H1 (cell line): ENCODE results near the gene NXN. TPM values are rescaled to one million over a fixed set of nuclear protein-coding genes. Genes with fewer than 3 reads are reported as not detected.

Experiments used
- CTCF ChIA-PET: fragments of 300-600 bp; sonication (Branson Sonifier 250); formaldehyde crosslinking; loops from one replicate; lab custom pipeline; 2021; ENCODE audit not compliant: partially characterized antibody; lab: Charles Lee
- POLR2A ChIA-PET: fragments of 300-600 bp; sonication (Branson Sonifier 250); formaldehyde crosslinking; loops from one replicate; lab custom pipeline; 2021; ENCODE audit warnings: inconsistent platforms; ENCODE audit not compliant: partially characterized antibody; lab: Charles Lee
- DNase-seq, 2 experiments: peaks; one replicate each; pipeline versions ENCODE4 v3.0.0 to v3.0.0-alpha.2; 2010 to 2022; ENCODE audit warnings: low spot score in 2 of 2, low read depth in 1 of 2, mixed read lengths in 1 of 2
- FAIRE-seq: peaks from 2 replicates; lab custom pipeline; 2011; peaks lifted over from hg19 to GRCh38; lab: Jason Lieb, UNC
- H2AFZ ChIP-seq: 2 replicates; pipeline ENCODE4 v1.8.1; 2012; ENCODE audit warnings: low read length, inconsistent platforms
- H2AK5ac ChIP-seq: 2 replicates; pipeline ENCODE4 v1.6.1; 2013; ENCODE audit warnings: low read depth, low read length
- H2BK120ac ChIP-seq: replicated peaks from 2 replicates; pipeline ENCODE3; 2013; ENCODE audit warnings: low read depth, low read length, inconsistent platforms
- H2BK12ac ChIP-seq: 2 replicates; pipeline ENCODE4 v1.6.1; 2013; ENCODE audit warnings: low read depth, low read length
- H2BK15ac ChIP-seq: 2 replicates; pipeline ENCODE4 v1.6.1; 2013; ENCODE audit warnings: low read length
- H2BK20ac ChIP-seq: 2 replicates; pipeline ENCODE4 v1.6.1; 2013; ENCODE audit warnings: low read length
- H2BK5ac ChIP-seq: 2 replicates; pipeline ENCODE4 v1.6.1; 2013; ENCODE audit warnings: low read depth, low read length
- H3K14ac ChIP-seq: 2 replicates; pipeline ENCODE4 v1.6.1; 2013; ENCODE audit warnings: inconsistent platforms; ENCODE audit not compliant: insufficient read length
- H3K18ac ChIP-seq: 2 replicates; pipeline ENCODE4 v1.6.1; 2013; ENCODE audit warnings: low read length; ENCODE audit errors: extremely low read depth
- H3K23ac ChIP-seq: 2 replicates; pipeline ENCODE4 v1.6.1; 2013; ENCODE audit warnings: inconsistent platforms; ENCODE audit not compliant: insufficient read length
- H3K23me2 ChIP-seq: 2 replicates; pipeline ENCODE4 v1.6.1; 2013; ENCODE audit warnings: low read depth, low read length
- H3K27ac ChIP-seq: 2 replicates; pipeline ENCODE4 v1.6.1; 2011; ENCODE audit warnings: low read depth, low read length, inconsistent platforms
- H3K27me3 ChIP-seq, 4 experiments: replicated peaks in 1 of 4; 1 replicate in 1 of 4; 2 replicates in 3 of 4; pipeline versions ENCODE4 v1.6.1 to v1.8.1; 2011 to 2013; ENCODE audit warnings: low read length in 3 of 4, mild to moderate bottlenecking in 3 of 4, inconsistent platforms in 2 of 4, mixed read lengths in 2 of 4, moderate library complexity in 1 of 4; ENCODE audit not compliant: control insufficient read depth in 3 of 4, insufficient read depth in 3 of 4; ENCODE audit errors: extremely low read depth in 1 of 4
- H3K36me3 ChIP-seq, 4 experiments: 2 replicates each; pipeline versions ENCODE4 v1.6.1 to v1.8.1; 2011 to 2013; ENCODE audit warnings: mild to moderate bottlenecking in 4 of 4, low read length in 3 of 4, moderate library complexity in 2 of 4, control low read depth in 1 of 4, inconsistent platforms in 1 of 4; ENCODE audit not compliant: insufficient read depth in 4 of 4, control insufficient read depth in 2 of 4
- H3K4ac ChIP-seq: replicated peaks from 2 replicates; pipeline ENCODE3; 2013; ENCODE audit warnings: low read length, low read depth, mixed read lengths, inconsistent platforms; ENCODE audit not compliant: insufficient read length
- H3K4me1 ChIP-seq, 4 experiments: replicated peaks in 1 of 4; 1 replicate in 1 of 4; 2 replicates in 3 of 4; pipeline versions ENCODE4 v1.6.1 to v1.8.1; 2011 to 2013; ENCODE audit warnings: low read length in 3 of 4, inconsistent platforms in 2 of 4, mixed read lengths in 1 of 4; ENCODE audit not compliant: insufficient read depth in 4 of 4, control insufficient read depth in 3 of 4
- H3K4me2 ChIP-seq, 2 experiments: 2 replicates each; pipeline versions ENCODE4 v1.6.1 to v1.8.1; 2011 to 2013; ENCODE audit warnings: low read depth in 2 of 2, low read length in 2 of 2, control low read depth in 1 of 2, inconsistent platforms in 1 of 2, mild to moderate bottlenecking in 1 of 2; ENCODE audit not compliant: insufficient read depth in 1 of 2
- H3K4me3 ChIP-seq, 4 experiments: fragments of 200-600, 300-600 bp in 1 of 4; sonication (generic), shearing (Covaris generic), sonication (Bioruptor Twin) in 1 of 4; 2 replicates each; pipeline versions ENCODE4 v1.5.1 to v1.8.1; 2011 to 2016; ENCODE audit warnings: low read length in 4 of 4, low read depth in 3 of 4, control low read depth in 2 of 4, inconsistent platforms in 2 of 4, mild to moderate bottlenecking in 2 of 4, mixed read lengths in 1 of 4, moderate library complexity in 1 of 4; ENCODE audit not compliant: insufficient read depth in 2 of 4; ENCODE audit errors: extremely low read depth in 1 of 4
- H3K56ac ChIP-seq: replicated peaks from 2 replicates; pipeline ENCODE3; 2013; ENCODE audit warnings: low read depth, mild to moderate bottlenecking, mixed read lengths, low read length, inconsistent platforms; ENCODE audit not compliant: insufficient read length
- H3K79me1 ChIP-seq: 2 replicates; pipeline ENCODE4 v1.6.1; 2013; ENCODE audit warnings: low read depth, low read length, control low read depth
- H3K79me2 ChIP-seq, 2 experiments: 2 replicates each; pipeline versions ENCODE4 v1.6.1 to v1.8.1; 2012 to 2013; ENCODE audit warnings: low read length in 2 of 2, mild to moderate bottlenecking in 2 of 2, inconsistent platforms in 1 of 2; ENCODE audit not compliant: insufficient read depth in 2 of 2, control insufficient read depth in 1 of 2
- H3K9ac ChIP-seq, 4 experiments: replicated peaks in 1 of 4; 1 replicate in 1 of 4; 2 replicates in 3 of 4; pipeline versions ENCODE4 v1.6.1 to v1.8.1; 2011 to 2013; ENCODE audit warnings: low read depth in 3 of 4, low read length in 3 of 4, control low read depth in 2 of 4, mild to moderate bottlenecking in 2 of 4, moderate library complexity in 2 of 4, inconsistent platforms in 1 of 4; ENCODE audit errors: extremely low read depth in 1 of 4
- H3K9me3 ChIP-seq, 2 experiments: 2 replicates each; pipeline versions ENCODE4 v1.6.1 to v1.8.1; 2012 to 2013; ENCODE audit warnings: mild to moderate bottlenecking in 2 of 2, moderate library complexity in 2 of 2, control low read depth in 1 of 2, inconsistent platforms in 1 of 2, low read depth in 1 of 2, low read length in 1 of 2, mixed read lengths in 1 of 2; ENCODE audit not compliant: insufficient read depth in 2 of 2
- H4K20me1 ChIP-seq, 2 experiments: replicated peaks in 1 of 2; 2 replicates each; pipeline versions ENCODE3 to v1.8.1; 2011 to 2013; ENCODE audit warnings: inconsistent platforms in 2 of 2, low read length in 2 of 2, mild to moderate bottlenecking in 1 of 2; ENCODE audit not compliant: insufficient read depth in 2 of 2, control insufficient read depth in 1 of 2
- H4K5ac ChIP-seq: 2 replicates; pipeline ENCODE4 v1.6.1; 2013; ENCODE audit warnings: low read length, low read depth, mixed read lengths, inconsistent platforms; ENCODE audit not compliant: insufficient read length
- H4K8ac ChIP-seq: 2 replicates; pipeline ENCODE4 v1.8.0; 2013; ENCODE audit warnings: mild to moderate bottlenecking, moderate library complexity, low read length, inconsistent platforms; ENCODE audit not compliant: insufficient read depth; ENCODE audit errors: extremely low read depth
- H4K91ac ChIP-seq: replicated peaks from 2 replicates; pipeline ENCODE3; 2013; ENCODE audit warnings: low read length, mixed read lengths, inconsistent platforms; ENCODE audit not compliant: insufficient read length
- EP300 ChIP-seq, 2 experiments: IDR thresholded peaks; 1 replicate in 1 of 2; 2 replicates in 1 of 2; pipeline ENCODE4 v1.6.1; 2011 to 2012; ENCODE audit warnings: low read depth in 2 of 2, low read length in 2 of 2, mild to moderate bottlenecking in 2 of 2, borderline replicate concordance in 1 of 2, inconsistent platforms in 1 of 2, moderate library complexity in 1 of 2
- GTF2F1 ChIP-seq: IDR thresholded peaks from 2 replicates; pipeline ENCODE4 v1.6.1; 2012; ENCODE audit warnings: low read depth, low read length, improper control_type of control experiment, borderline replicate concordance
- JUN ChIP-seq: IDR thresholded peaks from 2 replicates; pipeline ENCODE4 v1.6.1; 2011; ENCODE audit warnings: low read depth, mild to moderate bottlenecking, improper control_type of control experiment, low read length
- MAFK ChIP-seq: IDR thresholded peaks from 2 replicates; pipeline ENCODE4 v1.6.1; 2012; ENCODE audit warnings: low read depth, mild to moderate bottlenecking, improper control_type of control experiment, low read length
- POU5F1 ChIP-seq: IDR thresholded peaks from 2 replicates; pipeline ENCODE4 v1.6.1; 2011; ENCODE audit warnings: low read depth, mild to moderate bottlenecking, low read length, moderate library complexity
- RAD21 ChIP-seq, 2 experiments: IDR thresholded peaks in 1 of 2; conservative IDR thresholded peaks in 1 of 2; 2 replicates each; pipeline ENCODE4 v1.6.1; 2011; ENCODE audit warnings: low read depth in 2 of 2, low read length in 2 of 2, improper control_type of control experiment in 1 of 2, inconsistent platforms in 1 of 2, mild to moderate bottlenecking in 1 of 2, moderate library complexity in 1 of 2
- SRF ChIP-seq: IDR thresholded peaks from 2 replicates; pipeline ENCODE4 v1.6.1; 2011; ENCODE audit warnings: mild to moderate bottlenecking, low read depth, low read length, moderate library complexity
- TEAD4 ChIP-seq: IDR thresholded peaks from 2 replicates; pipeline ENCODE4 v1.6.1; 2012; ENCODE audit warnings: low read depth, low read length, inconsistent platforms, mixed read lengths
- WGBS, 2 experiments: shearing (Covaris generic) in 1 of 2; methylation state at CpG; one replicate each; pipeline versions ENCODE4 v1.1.6 to v1.1.7; 2013 to 2015; ENCODE audit warnings: low lambda C conversion rate in 2 of 2, mixed read lengths in 2 of 2, inconsistent platforms in 1 of 2, low coverage in 1 of 2, missing lambda C conversion rate in 1 of 2; ENCODE audit not compliant: insufficient replicate concordance in 2 of 2, insufficient coverage in 1 of 2, insufficient read length in 1 of 2; ENCODE audit errors: extremely low coverage in 1 of 2, missing lambda C conversion rate in 1 of 2; 5-methylcytosine and 5-hydroxymethylcytosine counted together
- polyA plus RNA-seq, 7 experiments: library from polyadenylated mRNA; depleted of rRNA in 3 of 7; stranded (reverse) in 5 of 7; unstranded in 2 of 7; fragments of >200 nt in 5 of 7; fragments of 200-250 nt in 2 of 7; gene quantifications; 1 replicate in 5 of 7; 2 replicates in 1 of 7; 4 replicates in 1 of 7; pipeline versions ENCODE4 v1.2.1 to v1.2.3, GENCODE V29; 2011 to 2013; ENCODE audit warnings: missing spikeins in 2 of 7, mixed read lengths in 2 of 7
- total RNA-seq: library from RNA; stranded (reverse); fragmentation: NEBNext Ultra II Directional; extraction: Animal tissue kit (Norgen Biotek cat#: 25700); gene quantifications from 2 replicates; pipeline ENCODE4 v1.2.1, GENCODE V29; 2021
- TF ChIP-seq, protein P1 (sequence below): IDR thresholded peaks from 2 replicates; pipeline ENCODE4 v1.6.1; 2011; ENCODE audit warnings: low read depth, mild to moderate bottlenecking, low read length; ENCODE audit not compliant: insufficient read depth
- TF ChIP-seq, protein P2 (sequence below), 3 experiments: IDR thresholded peaks; 1 replicate in 2 of 3; 2 replicates in 1 of 3; pipeline versions ENCODE4 v1.5.1 to v1.6.1; 2011; ENCODE audit warnings: low read length in 3 of 3, mild to moderate bottlenecking in 3 of 3, inconsistent platforms in 2 of 3, low read depth in 1 of 3, moderate library complexity in 1 of 3; ENCODE audit not compliant: insufficient read depth in 1 of 3; ENCODE audit errors: control extremely low read depth in 1 of 3

The NXN gene
- total and polyA plus RNA-seq, 2 of the 8 experiments (the other 6 are each of a cell fraction or from before 2014, with no cell fraction given), result 94.1 to 107 TPM

GRCh38 chr17:945672-946071 lies 33.9 kb downstream of the NXN start:
- Histone ChIP-seq H4K20me1 (peaks cover 0 to 4% of the 10 kb centered on the region in 2 experiments), H3K4me3 (no peak overlapping the region), H2BK20ac (no peak overlapping the region), H3K4ac (no peak overlapping the region), H4K8ac (no peak overlapping the region), H3K79me2 (peaks cover 0 to 38% of the 10 kb centered on the region in 2 experiments; a peak in 2 of 4 replicates), H4K5ac (no peak overlapping the region), H3K23ac (no peak overlapping the region), H3K27me3 (no peaks in the 10 kb centered on the region), H3K4me2 (no peak overlapping the region), H3K79me1 (no peaks in the 10 kb centered on the region; the same call in 1 of the 2 replicates), H2AFZ (no peak overlapping the region), H4K91ac (no peak overlapping the region), H3K36me3 (no peaks in the 10 kb centered on the region), H2BK5ac (no peak overlapping the region), H2AK5ac (no peak overlapping the region), H3K56ac (no peak overlapping the region), H3K14ac (no peak overlapping the region), H3K9ac (no peak overlapping the region), H2BK120ac (no peak overlapping the region), H3K4me1 (peaks cover 8 to 16% (median 11%) of the 10 kb centered on the region in 4 experiments), H3K9me3 (no peaks in the 10 kb centered on the region), H3K18ac (no peak overlapping the region), H3K23me2 (no peaks in the 10 kb centered on the region; the same call in 1 of the 2 replicates), H2BK12ac (no peak overlapping the region), H3K27ac (no peak overlapping the region), H2BK15ac (no peak overlapping the region)
- CTCF ChIA-PET, result interaction anchor here (0.6 to 0.9 kb wide), 4 partner anchors 9 to 159 kb away, joined by 3 to 4 read pairs (median 3); no protein-coding TSS in a partner anchor
- DNase-seq (no peak), FAIRE-seq (no peak)
- POLR2A ChIA-PET, result interaction anchor here (0.7 to 1.2 kb wide), 3 partner anchors 22 to 303 kb away, joined by 3 to 5 read pairs (median 3); no protein-coding TSS in a partner anchor
- 80% methylated on average over 3 of the region's 3 CpGs; no CpG with 5 or more reads in 1 of the 2 experiments for WGBS, 2 experiments
- TF ChIP-seq, protein P1, sequence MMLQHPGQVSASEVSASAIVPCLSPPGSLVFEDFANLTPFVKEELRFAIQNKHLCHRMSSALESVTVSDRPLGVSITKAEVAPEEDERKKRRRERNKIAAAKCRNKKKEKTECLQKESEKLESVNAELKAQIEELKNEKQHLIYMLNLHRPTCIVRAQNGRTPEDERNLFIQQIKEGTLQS, result no peak
- TF ChIP-seq JUN (no peak), TEAD4 (no peak), MAFK (no peak), POU5F1 (no peak), GTF2F1 (no peak), EP300 (IDR thresholded peaks at IDR 0.05; ENCODE audit: borderline replicate concordance in 1 of 2, low read depth in 2 of 2, low read length in 2 of 2) (no peak), SRF (no peak), RAD21 (IDR thresholded peaks at IDR 0.05 in 1 of 2, conservative IDR thresholded peaks at IDR 0.05 in 1 of 2; ENCODE audit: low read depth in 2 of 2, low read length in 2 of 2) (no peak)
- TF ChIP-seq, protein P2, sequence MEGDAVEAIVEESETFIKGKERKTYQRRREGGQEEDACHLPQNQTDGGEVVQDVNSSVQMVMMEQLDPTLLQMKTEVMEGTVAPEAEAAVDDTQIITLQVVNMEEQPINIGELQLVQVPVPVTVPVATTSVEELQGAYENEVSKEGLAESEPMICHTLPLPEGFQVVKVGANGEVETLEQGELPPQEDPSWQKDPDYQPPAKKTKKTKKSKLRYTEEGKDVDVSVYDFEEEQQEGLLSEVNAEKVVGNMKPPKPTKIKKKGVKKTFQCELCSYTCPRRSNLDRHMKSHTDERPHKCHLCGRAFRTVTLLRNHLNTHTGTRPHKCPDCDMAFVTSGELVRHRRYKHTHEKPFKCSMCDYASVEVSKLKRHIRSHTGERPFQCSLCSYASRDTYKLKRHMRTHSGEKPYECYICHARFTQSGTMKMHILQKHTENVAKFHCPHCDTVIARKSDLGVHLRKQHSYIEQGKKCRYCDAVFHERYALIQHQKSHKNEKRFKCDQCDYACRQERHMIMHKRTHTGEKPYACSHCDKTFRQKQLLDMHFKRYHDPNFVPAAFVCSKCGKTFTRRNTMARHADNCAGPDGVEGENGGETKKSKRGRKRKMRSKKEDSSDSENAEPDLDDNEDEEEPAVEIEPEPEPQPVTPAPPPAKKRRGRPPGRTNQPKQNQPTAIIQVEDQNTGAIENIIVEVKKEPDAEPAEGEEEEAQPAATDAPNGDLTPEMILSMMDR (IDR thresholded peaks at IDR 0.05; ENCODE audit: control extremely low read depth in 1 of 3, insufficient read depth in 1 of 3, low read depth in 1 of 3, low read length in 3 of 3), result no peak
